GM12865 (cell line): ENCODE data around the gene WNT6.

Experiments used
- DNase-seq: peaks from one replicate; pipeline ENCODE4 v3.0.0; 2010; ENCODE audit warnings: low read depth
- H3K4me3 ChIP-seq: 2 replicates; pipeline ENCODE4 v1.5.1; 2011; ENCODE audit warnings: mild to moderate bottlenecking, low read depth, low read length, control low read depth
- CTCF ChIP-seq: IDR thresholded peaks from 2 replicates; pipeline ENCODE4 v1.5.1; 2011; ENCODE audit warnings: low read length, control low read depth, low read depth, inconsistent platforms; ENCODE audit not compliant: insufficient read depth; ENCODE audit errors: missing control alignments

Gene WNT6

GRCh38 chr2:218892693-218893348 lies 33.2 kb downstream of the WNT6 start:
- peak; percentile 94 for DNase-seq
- H3K4me3 ChIP-seq, result peak overlapping the region; percentile 90
- peak; percentile 54 for TF ChIP-seq CTCF

- DNase-seq, result no peak
- H3K4me3 ChIP-seq, result peak overlapping the region; percentile 90
- no peak for TF ChIP-seq CTCF
These were observed 33.9 kb downstream of the WNT6 start for GRCh38 chr2:218893349-218894150.

GRCh38 chr2:218894151-218894879 lies 34.7 kb downstream of the WNT6 start:
- DNase-seq, result no peak
- TF ChIP-seq CTCF, result no peak
- H3K4me3 ChIP-seq, result peak overlapping the region; percentile 90

GRCh38 chr2:218894880-218895157 lies 35.2 kb downstream of the WNT6 start:
- TF ChIP-seq CTCF, result no peak
- peak overlapping the region; percentile 90 for H3K4me3 ChIP-seq
- DNase-seq, result no peak

GRCh38 chr2:218895326-218895725 lies 35.7 kb downstream of the WNT6 start:
- no peak for TF ChIP-seq CTCF
- DNase-seq, result no peak
- H3K4me3 ChIP-seq, result peak overlapping the region; percentile 90

- TF ChIP-seq CTCF, result no peak
- DNase-seq, result no peak
- peak overlapping the region; percentile 90 for H3K4me3 ChIP-seq
These were observed 36.3 kb downstream of the WNT6 start for GRCh38 chr2:218895759-218896500.
